ENCODE results near the gene GAP43.

GAP43 gene, protein sequence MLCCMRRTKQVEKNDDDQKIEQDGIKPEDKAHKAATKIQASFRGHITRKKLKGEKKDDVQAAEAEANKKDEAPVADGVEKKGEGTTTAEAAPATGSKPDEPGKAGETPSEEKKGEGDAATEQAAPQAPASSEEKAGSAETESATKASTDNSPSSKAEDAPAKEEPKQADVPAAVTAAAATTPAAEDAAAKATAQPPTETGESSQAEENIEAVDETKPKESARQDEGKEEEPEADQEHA

DNA sequence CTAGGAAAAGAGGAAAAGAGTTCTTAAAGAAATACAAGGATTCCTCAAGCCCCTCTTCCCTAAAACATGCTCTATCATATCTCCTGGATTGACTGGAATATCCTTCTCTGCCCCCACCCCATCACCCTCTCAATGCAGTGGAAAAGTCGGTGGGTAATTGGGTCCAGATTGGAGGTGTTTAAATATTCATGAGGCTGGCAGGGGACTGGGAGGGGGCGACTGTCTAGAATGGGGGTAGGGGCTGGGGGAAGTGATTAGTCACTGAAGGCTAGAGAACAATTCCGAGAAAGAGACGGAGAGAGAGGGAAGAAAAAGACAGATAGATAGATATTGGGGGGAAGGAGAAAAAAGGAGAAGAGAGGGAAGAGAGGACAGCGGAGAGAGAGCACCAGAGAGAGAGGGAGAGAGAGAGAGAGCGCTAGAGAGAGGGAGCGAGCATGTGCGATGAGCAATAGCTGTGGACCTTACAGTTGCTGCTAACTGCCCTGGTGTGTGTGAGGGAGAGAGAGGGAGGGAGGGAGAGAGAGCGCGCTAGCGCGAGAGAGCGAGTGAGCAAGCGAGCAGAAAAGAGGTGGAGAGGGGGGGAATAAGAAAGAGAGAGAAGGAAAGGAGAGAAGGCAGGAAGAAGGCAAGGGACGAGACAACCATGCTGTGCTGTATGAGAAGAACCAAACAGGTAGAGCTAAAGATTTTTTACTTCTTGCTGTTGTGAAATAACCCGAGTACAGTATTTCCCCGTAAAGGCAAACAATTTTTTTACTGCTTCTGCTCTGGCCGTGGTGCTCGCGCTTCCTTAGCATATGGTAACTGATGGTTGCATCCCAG is at the start of gene GAP43:
Gene GAP43, plus strand, starts transcription at position 467 of the 825 bp plus-strand sequence. Its CDS starts 180 bp downstream, at position 647.
- in situ Hi-C loops (cut with MboI; ENCODE audit: low sequenced_read_pairs): no loop called here

DNA sequence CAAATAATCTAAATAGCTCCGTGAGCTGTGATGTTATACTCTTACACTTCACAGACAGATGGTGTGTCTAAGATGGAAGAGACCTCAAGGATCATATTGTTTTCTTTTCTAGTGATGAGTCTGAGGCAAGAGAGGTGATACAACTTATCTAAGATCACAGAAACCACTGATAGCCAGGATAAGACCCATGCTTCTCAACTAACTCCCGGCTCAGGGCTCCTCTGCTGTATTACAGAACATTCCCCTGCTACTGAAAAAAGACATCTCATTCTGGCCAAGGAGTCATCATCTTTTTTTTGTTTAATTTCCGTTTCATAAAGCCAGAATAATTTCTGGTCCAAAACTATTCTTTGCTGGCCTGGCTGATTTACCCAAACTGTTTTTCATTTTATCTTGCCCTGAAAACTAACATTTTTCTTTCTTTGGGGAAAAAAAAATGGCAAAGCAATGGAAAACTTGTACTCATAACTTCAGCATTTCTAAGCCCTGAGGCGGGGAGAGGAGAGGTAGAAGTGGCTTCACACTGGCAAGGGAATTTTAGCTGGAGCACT is 46.9 kb upstream of the GAP43 start:
- in situ Hi-C loops (cut with MboI; ENCODE audit: low sequenced_read_pairs): no loop called here

DNA sequence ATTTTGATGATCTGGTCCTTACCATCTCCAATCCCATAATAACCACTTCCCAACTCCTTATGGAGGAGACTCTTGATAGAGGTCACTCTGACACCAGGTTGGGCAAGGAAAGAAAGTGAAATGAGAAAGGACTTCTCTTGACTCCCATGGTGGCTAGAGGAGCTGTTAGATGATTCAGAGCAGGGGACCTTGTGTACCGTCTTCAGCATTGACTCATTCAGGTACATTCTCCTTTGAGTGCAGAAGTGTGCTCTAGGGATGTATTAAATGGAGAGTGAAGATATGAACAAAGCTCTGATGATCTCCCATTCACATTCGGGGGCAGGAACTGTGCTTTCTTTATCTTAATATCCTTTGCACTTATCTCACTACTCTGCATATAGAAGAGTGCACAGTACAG is 46.3 kb upstream of the GAP43 start:
- in situ Hi-C loops (cut with MboI; ENCODE audit: low sequenced_read_pairs): no loop called here

DNA sequence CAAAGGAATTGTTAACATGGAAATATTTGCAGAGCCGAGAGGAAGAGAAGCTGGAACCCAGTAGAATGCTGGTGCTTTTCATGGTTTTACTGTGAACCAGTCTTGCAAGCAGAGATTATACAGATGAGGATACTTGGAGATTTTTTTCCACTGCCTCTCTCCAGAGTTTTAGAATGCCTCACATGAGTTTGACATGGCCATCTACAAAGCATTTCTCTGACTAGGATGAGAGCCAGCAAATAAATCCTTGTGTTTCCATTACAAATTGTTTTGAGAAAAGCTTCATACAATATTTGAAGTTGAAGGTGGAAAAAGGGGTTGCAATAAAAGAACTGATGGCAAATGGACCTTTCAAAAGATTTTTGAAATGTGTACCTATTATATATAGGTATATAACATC is 45.0 kb upstream of the GAP43 start:
- in situ Hi-C loops (cut with MboI; ENCODE audit: low sequenced_read_pairs): no loop called here

DNA sequence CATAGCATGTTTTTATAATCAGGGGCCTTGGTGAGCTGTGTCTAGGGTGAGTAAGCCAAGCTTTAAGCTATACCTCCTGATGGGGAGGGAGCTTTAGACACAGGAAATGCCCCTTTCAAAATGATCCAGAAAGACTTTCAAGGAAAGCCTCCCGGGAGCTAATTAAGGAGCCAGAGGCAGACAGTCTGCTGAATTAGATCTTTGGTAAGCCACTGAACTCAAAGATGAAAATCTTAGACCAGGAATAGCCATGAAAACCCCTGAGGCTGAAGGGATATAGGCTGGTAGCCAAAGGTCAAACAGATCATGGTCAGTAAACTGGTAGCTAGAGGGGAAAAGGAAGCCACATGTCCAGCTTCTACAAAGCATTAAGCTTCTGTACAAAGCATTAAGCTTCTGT is 42.7 kb upstream of the GAP43 start:
- in situ Hi-C loops (cut with MboI; ENCODE audit: low sequenced_read_pairs): no loop called here

DNA sequence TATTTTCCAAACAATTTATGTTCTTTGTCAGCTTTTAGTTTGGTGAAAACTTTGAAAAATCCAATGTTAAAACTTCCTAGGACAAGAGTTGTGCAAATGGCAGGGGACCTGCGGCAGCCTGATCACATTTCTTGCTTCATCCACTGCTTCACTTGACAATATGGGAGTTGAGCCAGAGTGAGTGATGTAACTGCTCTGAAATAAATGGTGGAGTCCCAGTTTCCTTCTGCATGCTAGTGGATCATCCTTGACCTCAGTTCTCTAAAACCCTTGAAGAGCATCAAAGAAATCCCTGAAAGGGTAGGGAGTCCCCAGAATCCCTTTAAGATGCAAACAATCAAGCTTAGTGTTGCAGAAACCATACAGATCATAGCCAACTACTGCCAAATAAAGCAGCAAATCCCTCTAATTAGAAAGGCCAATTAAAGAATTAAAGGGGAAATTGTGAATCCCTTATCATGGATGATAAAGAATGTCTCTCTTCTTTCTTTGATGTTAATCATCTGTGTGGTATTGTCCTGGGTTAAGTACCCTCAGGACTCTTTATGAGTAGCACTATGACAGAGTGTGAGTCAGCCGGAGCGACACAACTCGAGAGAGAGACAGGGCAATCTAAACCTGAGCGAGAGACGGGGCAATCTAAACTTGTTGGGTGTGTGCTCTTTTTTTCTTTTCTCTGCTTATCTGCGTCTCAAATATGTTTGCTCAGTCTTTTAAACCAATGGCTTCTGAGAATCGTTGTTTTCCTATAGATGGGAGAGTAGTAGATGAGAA is 41.8 kb upstream of the GAP43 start:
- in situ Hi-C loops (cut with MboI; ENCODE audit: low sequenced_read_pairs): no loop called here

DNA sequence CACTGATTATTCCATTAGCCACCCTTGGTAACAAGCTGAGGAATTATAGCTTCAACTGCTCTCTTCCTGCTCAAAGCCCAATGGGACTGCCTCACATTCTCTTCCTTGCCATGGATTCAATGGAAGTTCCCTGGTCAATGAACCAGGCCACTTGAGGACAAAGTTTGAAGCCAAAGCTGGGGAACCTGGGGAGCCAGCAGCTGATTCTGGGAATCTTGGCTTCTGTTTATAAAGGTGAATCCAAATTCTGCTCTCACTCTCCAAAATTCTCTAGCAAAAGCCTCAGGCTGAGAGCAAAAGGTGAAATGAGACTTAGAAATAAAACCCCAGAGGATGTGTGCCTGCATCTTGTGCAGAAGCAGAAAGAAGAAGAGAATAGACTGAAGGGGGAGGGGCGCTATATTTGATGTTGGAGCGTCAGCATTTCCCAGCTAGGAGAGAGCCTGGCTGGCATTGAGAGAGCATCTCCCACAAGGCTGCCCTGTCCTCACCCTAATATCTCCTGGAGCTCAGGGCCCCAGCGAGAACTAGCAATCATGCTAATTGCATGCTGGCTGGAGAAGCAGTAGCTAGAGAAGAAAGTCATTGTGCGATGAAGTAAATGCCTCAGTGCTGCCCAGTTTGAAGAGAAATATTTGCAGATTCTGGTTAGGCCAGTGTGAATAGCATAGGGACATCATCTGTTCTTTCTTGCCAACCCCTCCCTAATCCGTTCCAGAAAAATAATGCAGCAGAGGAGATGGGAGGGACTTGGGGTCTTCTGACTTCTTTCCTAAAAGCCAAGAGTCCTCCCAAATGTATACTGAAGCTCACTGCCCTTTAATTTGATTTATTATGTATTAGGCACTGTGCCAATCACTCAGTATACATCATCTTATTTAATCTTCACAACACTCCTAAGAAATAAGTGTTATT is 34.9 kb upstream of the GAP43 start:
- in situ Hi-C loops (cut with MboI; ENCODE audit: low sequenced_read_pairs): no loop called here

DNA sequence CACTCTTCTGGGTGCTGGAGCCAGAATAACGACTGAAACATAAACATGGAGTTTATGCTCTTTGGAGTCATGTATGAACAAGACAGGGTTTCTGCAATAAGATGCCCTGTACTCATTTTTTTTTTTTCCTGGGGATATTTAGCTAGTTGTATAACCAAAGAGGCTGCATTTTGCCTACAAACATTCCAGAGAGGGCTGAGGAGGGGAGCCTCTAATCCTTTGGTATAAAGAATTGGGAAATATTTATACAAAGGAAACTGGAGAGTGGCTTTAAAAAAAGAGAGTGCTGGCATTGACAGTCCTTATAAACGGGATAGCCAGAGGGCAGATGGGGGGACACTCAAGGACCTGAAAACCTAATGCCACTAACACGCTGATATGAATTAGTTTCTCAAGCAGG is 32.4 kb upstream of the GAP43 start:
- in situ Hi-C loops (cut with MboI; ENCODE audit: low sequenced_read_pairs): no loop called here

DNA sequence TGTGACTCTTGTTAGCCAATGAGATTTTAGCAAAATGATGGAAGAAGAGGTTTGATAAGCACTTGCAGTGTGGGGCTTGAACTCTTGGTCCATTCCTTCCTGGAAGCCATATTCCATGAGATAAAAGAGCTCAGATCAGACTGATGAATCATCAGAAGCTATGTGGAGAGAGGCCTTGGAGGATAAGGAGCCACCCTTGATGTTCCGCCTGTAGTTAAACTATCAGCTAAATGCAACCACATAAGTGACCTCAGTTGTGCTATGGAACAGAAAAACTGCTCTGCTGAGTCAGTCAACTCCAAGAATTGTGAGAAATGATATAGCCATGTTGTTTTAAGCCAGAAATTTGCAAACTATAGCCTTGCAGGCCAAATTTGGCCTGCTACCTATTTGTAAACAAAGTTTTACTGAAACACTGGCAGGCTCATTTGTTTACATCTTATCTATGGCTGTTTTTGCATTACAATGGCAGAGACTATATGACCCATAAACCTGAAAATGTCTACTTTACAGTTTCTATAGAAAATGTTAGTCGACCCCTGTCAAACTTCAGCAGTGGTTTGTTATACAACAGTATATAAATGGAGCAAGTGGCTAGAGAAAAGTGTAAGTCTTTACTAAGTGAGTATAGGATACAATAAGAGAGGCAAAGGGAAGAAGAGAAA is 27.6 kb upstream of the GAP43 start:
- in situ Hi-C loops (cut with MboI; ENCODE audit: low sequenced_read_pairs): no loop called here

DNA sequence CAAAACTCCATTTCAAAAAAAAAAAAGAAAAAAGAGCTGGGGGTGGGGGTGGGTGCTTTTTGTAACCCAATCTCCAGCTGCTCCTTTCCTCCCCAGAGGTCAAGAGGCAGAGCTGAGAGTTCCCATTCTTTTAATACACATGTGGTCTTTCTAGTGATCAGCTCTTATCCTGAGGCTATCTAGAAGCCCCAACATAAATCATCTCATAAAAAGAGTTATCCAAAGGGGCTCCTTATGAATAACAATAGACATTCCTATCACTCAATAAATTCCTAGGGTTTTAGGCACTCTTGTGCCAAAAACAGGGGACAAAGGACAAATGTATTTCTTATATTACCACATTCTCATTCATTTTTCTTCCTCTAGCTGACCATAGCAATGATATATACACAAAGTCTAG is 25.1 kb upstream of the GAP43 start:
- in situ Hi-C loops (cut with MboI; ENCODE audit: low sequenced_read_pairs): no loop called here

DNA sequence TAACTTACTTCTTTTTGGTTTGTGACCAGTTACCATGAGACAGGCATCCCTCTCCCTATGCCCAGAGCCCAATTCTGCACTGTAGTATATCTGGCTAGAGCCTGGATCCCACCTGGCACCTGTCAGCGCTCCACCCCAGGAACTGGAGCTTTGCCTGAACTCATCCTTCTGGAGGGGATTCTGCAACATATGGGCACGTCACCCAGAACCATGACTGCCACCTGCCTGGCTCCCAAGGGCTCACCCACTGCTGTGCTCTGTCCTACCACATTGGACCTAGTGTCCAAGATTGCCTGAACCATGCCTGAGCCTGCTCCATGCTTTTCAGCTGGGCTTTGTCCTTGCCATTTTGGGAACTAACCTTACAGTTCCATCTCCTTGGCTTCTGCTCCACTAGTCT is 21.1 kb upstream of the GAP43 start:
- in situ Hi-C loops (cut with MboI; ENCODE audit: low sequenced_read_pairs): no loop called here

DNA sequence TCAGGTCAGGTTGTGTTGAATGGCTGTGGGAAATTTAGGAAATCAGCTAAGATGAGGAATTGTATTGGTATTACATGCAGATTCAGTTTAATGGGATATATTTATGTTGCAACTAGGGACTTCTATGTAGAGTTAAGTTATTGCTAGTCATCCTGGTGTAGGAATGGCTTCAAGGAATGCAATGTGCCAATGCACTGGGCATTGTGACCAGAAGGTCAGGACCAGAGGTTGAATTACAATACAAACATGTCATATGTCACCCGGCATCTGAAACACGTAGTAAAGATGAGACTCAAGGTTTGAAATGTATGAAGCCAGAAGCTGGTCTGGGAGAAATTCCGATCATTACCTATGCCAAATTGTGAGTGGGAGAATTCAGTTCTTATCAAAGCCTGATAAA is 11.7 kb upstream of the GAP43 start:
- in situ Hi-C loops (cut with MboI; ENCODE audit: low sequenced_read_pairs): no loop called here

DNA sequence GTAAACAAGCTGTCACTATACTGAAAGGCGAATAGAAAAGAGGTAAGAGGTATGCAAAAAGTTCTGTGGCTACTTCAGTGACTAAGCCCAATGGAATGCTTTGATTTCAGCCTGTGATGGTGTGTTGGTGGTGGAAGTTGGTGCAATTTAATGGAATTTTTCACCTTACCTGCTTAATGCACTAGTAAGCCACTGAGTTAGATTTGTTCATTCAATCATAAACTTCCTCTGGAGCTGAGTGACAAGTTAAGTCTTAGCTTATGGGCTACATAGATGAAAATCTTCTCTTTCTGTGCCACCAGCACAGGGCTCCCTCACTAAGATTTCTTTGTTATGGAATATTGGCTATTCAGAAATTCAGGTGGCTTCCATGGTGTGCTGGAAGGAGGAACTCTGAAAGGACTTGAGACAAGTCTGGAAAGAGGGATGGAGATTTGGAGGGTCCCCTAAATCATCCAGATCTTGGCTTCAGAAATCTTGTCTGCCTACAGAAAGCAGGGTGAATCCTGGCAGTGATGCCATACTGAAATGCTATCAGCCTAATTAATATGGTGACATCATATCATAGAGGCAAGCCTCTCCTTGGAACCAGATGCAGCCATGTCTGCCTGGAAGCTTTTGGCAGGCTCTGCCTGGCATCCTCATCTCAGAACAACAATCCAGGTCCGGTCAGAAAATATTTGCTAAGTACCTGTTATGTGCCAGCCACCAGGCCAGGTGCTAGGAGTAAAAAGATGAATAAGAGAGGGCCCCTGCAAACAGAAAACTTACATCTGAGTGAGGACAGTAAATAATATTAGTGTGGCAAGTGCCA is 8.1 kb upstream of the GAP43 start:
- in situ Hi-C loops (cut with MboI; ENCODE audit: low sequenced_read_pairs): no loop called here

DNA sequence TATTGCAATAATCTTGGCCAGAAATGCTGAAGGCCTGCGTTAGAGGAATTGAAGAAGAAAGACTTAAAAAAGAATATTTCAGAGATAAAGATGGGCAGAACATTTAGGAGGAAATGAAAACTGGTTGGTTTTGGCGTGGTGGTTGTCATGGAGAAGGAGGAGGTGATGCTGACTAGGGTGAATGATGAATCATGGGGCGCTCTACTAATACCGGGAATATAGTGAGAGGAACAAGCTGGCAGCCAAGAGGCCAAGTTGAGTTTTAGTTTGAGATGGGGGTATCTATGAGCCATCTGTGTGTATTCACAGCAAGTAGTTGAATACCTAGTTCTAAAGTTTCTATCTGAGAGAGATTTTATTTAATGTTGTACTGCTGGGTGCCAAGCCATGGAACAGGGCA is 6.8 kb upstream of the GAP43 start:
- in situ Hi-C loops (cut with MboI; ENCODE audit: low sequenced_read_pairs): no loop called here

DNA sequence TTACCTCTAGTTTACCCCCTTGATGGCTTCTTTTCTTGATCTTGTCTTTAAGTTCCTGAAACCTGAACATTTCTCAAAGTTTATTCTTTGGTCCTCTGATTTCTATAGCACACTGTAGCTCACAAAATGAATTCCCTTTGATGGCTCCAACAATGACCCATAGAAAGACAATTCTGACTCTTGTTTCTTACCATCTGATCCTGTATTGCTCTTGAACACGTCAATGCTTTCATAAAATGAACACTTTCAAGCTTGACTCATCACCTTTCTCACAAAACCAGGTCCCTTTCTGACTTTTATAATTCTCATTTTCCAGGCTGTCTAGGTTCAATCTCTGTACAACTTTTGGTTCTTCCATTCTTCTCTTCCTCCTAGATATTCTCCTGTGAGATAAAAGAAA is 5.7 kb upstream of the GAP43 start:
- in situ Hi-C loops (cut with MboI; ENCODE audit: low sequenced_read_pairs): no loop called here

DNA sequence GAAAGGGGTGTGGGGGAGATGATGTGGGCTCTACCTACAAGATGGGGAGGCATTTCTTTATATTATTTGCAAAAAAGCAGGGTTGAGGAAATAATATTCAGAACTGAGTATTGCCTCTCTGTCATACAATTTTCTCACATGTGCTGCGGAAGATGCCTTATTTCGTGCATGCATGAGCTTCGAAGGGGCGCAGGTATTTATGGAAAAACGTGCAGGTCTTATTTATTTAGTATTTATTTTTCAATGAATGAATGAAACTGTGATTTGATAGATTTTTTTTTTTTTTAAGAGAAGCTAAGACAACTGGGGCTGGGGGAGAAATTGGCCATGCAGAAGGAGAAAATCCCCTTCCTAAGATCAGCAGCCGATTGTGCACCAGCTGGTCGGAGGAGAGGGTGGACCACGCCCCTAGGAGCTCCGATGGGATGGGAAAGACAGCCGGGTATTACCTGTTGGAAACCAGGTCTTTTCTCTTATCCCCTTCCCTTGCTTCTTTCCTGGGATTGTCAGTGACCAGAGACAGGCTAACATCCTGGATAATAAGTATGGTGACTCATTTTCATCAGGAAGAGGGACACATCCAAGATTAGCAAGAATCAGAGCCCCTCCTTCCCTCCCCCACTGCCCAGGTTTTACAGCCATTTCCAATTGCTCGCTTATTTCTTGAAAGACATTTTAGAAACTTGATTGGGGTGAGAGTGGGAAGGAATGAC is 875 bp downstream of the GAP43 start:
- in situ Hi-C loops (cut with MboI; ENCODE audit: low sequenced_read_pairs): no loop called here

DNA sequence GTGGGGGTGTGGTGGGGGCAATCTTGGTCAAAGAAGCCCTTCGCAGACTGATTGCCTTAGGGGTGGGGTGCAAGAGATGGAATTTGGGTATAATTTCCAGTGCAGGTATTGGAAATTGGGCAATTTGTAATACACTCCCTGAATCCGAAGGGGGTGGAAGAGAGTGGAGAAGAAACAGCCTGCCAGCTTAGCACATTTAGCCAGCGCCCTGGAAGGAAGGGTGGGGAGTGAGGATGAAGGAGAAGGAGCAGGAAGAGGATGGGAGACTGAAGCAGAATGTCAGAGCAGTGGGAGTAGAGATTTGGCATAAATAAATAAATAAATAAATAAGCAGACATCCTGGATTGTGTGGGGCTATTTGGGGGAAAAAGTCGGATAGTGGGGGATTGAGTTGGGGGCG is 1.6 kb downstream of the GAP43 start:
- in situ Hi-C loops (cut with MboI; ENCODE audit: low sequenced_read_pairs): no loop called here

DNA sequence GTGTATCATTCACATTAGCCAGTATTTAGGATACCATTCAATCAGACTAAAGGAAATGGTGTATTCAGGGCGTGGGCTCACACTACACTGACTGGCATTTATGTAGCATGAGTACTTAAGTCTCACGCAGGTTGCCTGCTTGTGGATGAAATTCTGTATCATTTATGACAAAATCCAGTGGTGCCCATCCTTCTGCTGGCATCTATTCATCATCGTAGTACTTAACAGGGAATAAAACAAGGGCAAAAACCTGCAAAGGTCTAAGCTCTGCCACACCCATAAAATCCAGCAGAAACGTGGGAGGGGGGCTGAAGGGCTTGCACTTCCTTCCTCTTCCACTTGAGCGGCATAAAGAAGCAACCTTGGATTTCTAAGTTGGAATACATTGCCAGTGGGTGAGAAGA is 2.7 kb downstream of the GAP43 start:
- in situ Hi-C loops (cut with MboI; ENCODE audit: low sequenced_read_pairs): no loop called here
